CD14-positive monocyte (primary cell): ENCODE measurements around the gene EML1. TPM values are rescaled to one million over a fixed set of nuclear protein-coding genes. Genes with fewer than 3 reads are reported as not detected.

Experiments used
- DNase-seq, 3 donors: peaks; one replicate each; pipeline ENCODE4 v3.0.0-alpha.2; 2011 to 2022
- H2AFZ ChIP-seq: 2 replicates; pipeline ENCODE4 v1.6.0; 2012; ENCODE audit warnings: mild to moderate bottlenecking, low read depth, low read length, inconsistent platforms; ENCODE audit not compliant: insufficient read depth, poor library complexity, severe bottlenecking
- H3K27ac ChIP-seq, 2 donors: 1 replicate in 1 of 2; 2 replicates in 1 of 2; pipeline ENCODE4 v1.5.1; 2012 to 2013; ENCODE audit warnings: low read length in 2 of 2, control low read depth in 1 of 2, inconsistent platforms in 1 of 2, low read depth in 1 of 2, mild to moderate bottlenecking in 1 of 2
- H3K27me3 ChIP-seq, 2 donors: one replicate each; pipeline versions ENCODE4 v1.6.0 to v1.6.1; 2011 to 2013; ENCODE audit warnings: low read length in 2 of 2; ENCODE audit not compliant: control insufficient read depth in 2 of 2, insufficient read depth in 2 of 2
- H3K36me3 ChIP-seq, 2 donors: replicated peaks in 1 of 2; 1 replicate in 1 of 2; 2 replicates in 1 of 2; pipeline versions ENCODE4 v1.5.1 to v1.6.1; 2012 to 2013; ENCODE audit warnings: low read length in 2 of 2, control low read depth in 1 of 2, inconsistent platforms in 1 of 2, mild to moderate bottlenecking in 1 of 2; ENCODE audit not compliant: insufficient read depth in 2 of 2, control insufficient read depth in 1 of 2
- H3K4me1 ChIP-seq, 2 donors: 1 replicate in 1 of 2; 2 replicates in 1 of 2; pipeline versions ENCODE4 v1.5.1 to v1.6.1; 2012 to 2013; ENCODE audit warnings: low read length in 2 of 2, control low read depth in 1 of 2, inconsistent platforms in 1 of 2, mild to moderate bottlenecking in 1 of 2, moderate library complexity in 1 of 2; ENCODE audit not compliant: insufficient read depth in 2 of 2, control insufficient read depth in 1 of 2
- H3K4me2 ChIP-seq: replicated peaks from 2 replicates; pipeline ENCODE3; 2012; ENCODE audit warnings: low read length, moderate library complexity, mild to moderate bottlenecking; ENCODE audit not compliant: poor library complexity, severe bottlenecking; ENCODE audit errors: extremely low read depth
- H3K4me3 ChIP-seq, 3 experiments: fragments of 200-600 bp in 1 of 3; sonication (generic) in 1 of 3; replicated peaks in 1 of 3; 1 replicate in 2 of 3; 2 replicates in 1 of 3; pipeline ENCODE4 v1.5.1; 2011 to 2013; ENCODE audit warnings: low read length in 3 of 3, mild to moderate bottlenecking in 3 of 3, control low read depth in 2 of 3, low read depth in 2 of 3, inconsistent platforms in 1 of 3, moderate library complexity in 1 of 3
- H3K79me2 ChIP-seq: 2 replicates; pipeline ENCODE4 v1.6.0; 2012; ENCODE audit warnings: mild to moderate bottlenecking, control low read depth, inconsistent platforms, low read length, moderate library complexity; ENCODE audit not compliant: insufficient read depth
- H3K9ac ChIP-seq: 2 replicates; pipeline ENCODE4 v1.6.0; 2017; ENCODE audit warnings: low read length, mild to moderate bottlenecking; ENCODE audit not compliant: insufficient read depth, poor library complexity, severe bottlenecking
- H3K9me3 ChIP-seq, 2 donors: replicated peaks in 1 of 2; 1 replicate in 1 of 2; 2 replicates in 1 of 2; pipeline versions ENCODE4 v1.5.1 to v1.6.1; 2012 to 2013; ENCODE audit warnings: low read length in 2 of 2, control low read depth in 1 of 2; ENCODE audit not compliant: control insufficient read depth in 1 of 2, insufficient read depth in 1 of 2
- H4K20me1 ChIP-seq: 2 replicates; pipeline ENCODE4 v1.6.0; 2012; ENCODE audit warnings: mild to moderate bottlenecking, low read length, control low read depth, moderate library complexity; ENCODE audit not compliant: insufficient read depth
- H3K27ac Mint-ChIP-seq, 7 donors: one replicate each; pipeline ENCODE4 v1.8.0; 2020; ENCODE audit warnings: mild to moderate bottlenecking in 7 of 7, mixed read lengths in 7 of 7, moderate library complexity in 6 of 7, inconsistent platforms in 2 of 7
- H3K27me3 Mint-ChIP-seq, 3 donors: one replicate each; pipeline ENCODE4 v1.8.0; 2021 to 2022; ENCODE audit warnings: low read depth in 3 of 3, mild to moderate bottlenecking in 3 of 3, mixed read lengths in 3 of 3, moderate library complexity in 3 of 3, inconsistent platforms in 1 of 3
- H3K36me3 Mint-ChIP-seq, 2 donors: one replicate each; pipeline ENCODE4 v1.8.0; 2020; ENCODE audit warnings: mixed read lengths in 2 of 2, inconsistent platforms in 1 of 2, mild to moderate bottlenecking in 1 of 2
- H3K4me1 Mint-ChIP-seq: one replicate; pipeline ENCODE4 v1.8.0; 2020; ENCODE audit warnings: mild to moderate bottlenecking, mixed read lengths
- H3K4me3 Mint-ChIP-seq, 2 donors: one replicate each; pipeline ENCODE4 v1.8.0; 2020; ENCODE audit warnings: mild to moderate bottlenecking in 2 of 2, mixed read lengths in 2 of 2, moderate library complexity in 1 of 2
- H3K9me3 Mint-ChIP-seq, 7 donors: one replicate each; pipeline ENCODE4 v1.8.0; 2020 to 2022; ENCODE audit warnings: mixed read lengths in 7 of 7, mild to moderate bottlenecking in 6 of 7, moderate library complexity in 6 of 7, inconsistent platforms in 2 of 7
- CTCF ChIP-seq: fragments of 200-600 bp; IDR thresholded peaks from one replicate; pipeline ENCODE4 v1.8.0; 2022; ENCODE audit warnings: antibody characterized with exemption, mild to moderate bottlenecking
- WGBS: methylation state at CpG from one replicate; pipeline ENCODE4 v1.1.5; 2013; ENCODE audit warnings: missing lambda C conversion rate; ENCODE audit not compliant: insufficient coverage; 5-methylcytosine and 5-hydroxymethylcytosine counted together
- intact Hi-C, 2 donors: fragments of 100-400 bp; cut with micrococcal nuclease; formaldehyde crosslinking; loops; one replicate each; pipeline versions ENCODE4 v1.15.0 to v1.15.1; 2023
- polyA plus RNA-seq, 3 donors: library from polyadenylated mRNA; depleted of rRNA in 1 of 3; unstranded in 2 of 3; stranded (reverse) in 1 of 3; fragments of 300-500 nt in 2 of 3; fragments of >200 nt in 1 of 3; fragmentation: Illumina TruSeq in 2 of 3; gene quantifications; 1 replicate in 2 of 3; 2 replicates in 1 of 3; pipeline ENCODE4 v1.2.3, GENCODE V29; 2012 to 2021

Gene EML1
- polyA plus RNA-seq, 3 donors = not detected

GRCh38 chr14:99819514-99819913 is 26.3 kb downstream of the EML1 start:
- H3K79me2 ChIP-seq = no peaks in the 10 kb centered on the region
- TF ChIP-seq CTCF = no peak
- Mint-ChIP-seq H3K27me3 (peaks cover 26 to 53% (median 28%) of the 10 kb centered on the region in 3 donors), H3K4me1 (no peaks in the 10 kb centered on the region), H3K27ac (no peak overlapping the region), H3K9me3 (peaks cover 0 to 2% (median 0%) of the 10 kb centered on the region in 7 donors), H3K36me3 (no peaks in the 10 kb centered on the region), H3K4me3 (no peak overlapping the region)
- H2AFZ ChIP-seq = no peak overlapping the region
- H3K4me3 ChIP-seq = no peak overlapping the region
- DNase-seq = no peak
- H3K27ac ChIP-seq = no peak overlapping the region
- intact Hi-C loops = no loop called here
- 50% methylated on average over 10 of the region's 15 CpGs for WGBS
- no peak overlapping the region for H3K9ac ChIP-seq
- H3K27me3 ChIP-seq = peaks cover 0 to 11% of the 10 kb centered on the region in 2 donors
- no peaks in the 10 kb centered on the region for H3K36me3 ChIP-seq
- H4K20me1 ChIP-seq = no peaks in the 10 kb centered on the region
- H3K4me2 ChIP-seq = no peak overlapping the region
- no peaks in the 10 kb centered on the region for H3K4me1 ChIP-seq
- no peaks in the 10 kb centered on the region for H3K9me3 ChIP-seq

GRCh38 chr14:99820702-99821331 is 27.6 kb downstream of the EML1 start:
- no peak overlapping the region for H2AFZ ChIP-seq
- no peak for DNase-seq
- no peak overlapping the region for H3K4me2 ChIP-seq
- WGBS = 82% methylated on average over 6 of the region's 10 CpGs
- H3K9me3 Mint-ChIP-seq = peaks cover 0 to 5% (median 0%) of the 10 kb centered on the region in 7 donors
- no peak overlapping the region for H3K27ac ChIP-seq
- no peaks in the 10 kb centered on the region for H3K4me1 ChIP-seq
- H3K36me3 Mint-ChIP-seq = no peaks in the 10 kb centered on the region
- peak overlapping the region in 1 of 2 donors; percentile 17 for H3K4me3 Mint-ChIP-seq
- peak overlapping the region in 1 of 7 donors; percentile 57 for H3K27ac Mint-ChIP-seq
- TF ChIP-seq CTCF = no peak
- no peaks in the 10 kb centered on the region for H4K20me1 ChIP-seq
- H3K27me3 Mint-ChIP-seq = peaks cover 21 to 44% (median 26%) of the 10 kb centered on the region in 3 donors
- intact Hi-C loops = no loop called here
- H3K4me3 ChIP-seq = no peak overlapping the region
- H3K9me3 ChIP-seq = no peaks in the 10 kb centered on the region
- no peaks in the 10 kb centered on the region for H3K36me3 ChIP-seq
- H3K9ac ChIP-seq = no peak overlapping the region
- H3K79me2 ChIP-seq = no peaks in the 10 kb centered on the region
- H3K4me1 Mint-ChIP-seq = no peaks in the 10 kb centered on the region
- H3K27me3 ChIP-seq = peaks cover 0 to 9% of the 10 kb centered on the region in 2 donors
